ENCODE results near the gene CUX1.

CUX1 gene

GRCh38 chr7:102258749-102259107, 441.3 kb downstream of the CUX1 start:
- no peak for DNase-seq

- no peak for DNase-seq
These were observed 443.4 kb downstream of the CUX1 start for GRCh38 chr7:102260856-102261255.

- no peak for DNase-seq
These were observed 444.0 kb downstream of the CUX1 start for GRCh38 chr7:102261451-102261850.

- DNase-seq, result no peak
These were observed 445.1 kb downstream of the CUX1 start for GRCh38 chr7:102262546-102262945.

- DNase-seq, result peak; percentile 66 to 82
These were observed 447.0 kb downstream of the CUX1 start for GRCh38 chr7:102264367-102264891.

GRCh38 chr7:102266541-102266940, 449.1 kb downstream of the CUX1 start:
- DNase-seq, result no peak

- DNase-seq, result no peak
These were observed 451.2 kb downstream of the CUX1 start for GRCh38 chr7:102268635-102269034.

- DNase-seq, result no peak
These were observed 452.9 kb downstream of the CUX1 start for GRCh38 chr7:102270178-102270887.

GRCh38 chr7:102271158-102271798, 453.9 kb downstream of the CUX1 start:
- no peak for DNase-seq

- DNase-seq, result peak; percentile 44 to 83
These were observed 454.9 kb downstream of the CUX1 start for GRCh38 chr7:102272075-102272916.

- DNase-seq, result no peak
These were observed 455.7 kb downstream of the CUX1 start for GRCh38 chr7:102272917-102273748.

- DNase-seq, result no peak
These were observed 456.6 kb downstream of the CUX1 start for GRCh38 chr7:102273749-102274712.

- DNase-seq, result no peak
These were observed 457.8 kb downstream of the CUX1 start for GRCh38 chr7:102275123-102275703.

- no peak for DNase-seq
These were observed 460.5 kb downstream of the CUX1 start for GRCh38 chr7:102277901-102278300.

- DNase-seq, result peak in 1 of 2 donors; percentile 54
These were observed 462.3 kb downstream of the CUX1 start for GRCh38 chr7:102279537-102280400.

- no peak for DNase-seq
These were observed 463.1 kb downstream of the CUX1 start for GRCh38 chr7:102280521-102280920.

GRCh38 chr7:102281785-102282184, 464.4 kb downstream of the CUX1 start:
- DNase-seq, result no peak

- DNase-seq, result no peak
These were observed 465.3 kb downstream of the CUX1 start for GRCh38 chr7:102282465-102283362.
